ENCODE data around the gene FBXO28.
A peak's percentile ranks its signal among the peaks of the same experiment; 100 is the strongest.
"Not testable (repeated sequence)": the region's sequence is repeated elsewhere in the genome, so short reads cannot be mapped to it uniquely, and the experiment has no call there.

FBXO28 gene

GRCh38 chr1:224188286-224188685 lies 74.4 kb downstream of the FBXO28 start:
- DNase-seq (ENCODE audit: low read depth in 2 of 2): no peak

DNA sequence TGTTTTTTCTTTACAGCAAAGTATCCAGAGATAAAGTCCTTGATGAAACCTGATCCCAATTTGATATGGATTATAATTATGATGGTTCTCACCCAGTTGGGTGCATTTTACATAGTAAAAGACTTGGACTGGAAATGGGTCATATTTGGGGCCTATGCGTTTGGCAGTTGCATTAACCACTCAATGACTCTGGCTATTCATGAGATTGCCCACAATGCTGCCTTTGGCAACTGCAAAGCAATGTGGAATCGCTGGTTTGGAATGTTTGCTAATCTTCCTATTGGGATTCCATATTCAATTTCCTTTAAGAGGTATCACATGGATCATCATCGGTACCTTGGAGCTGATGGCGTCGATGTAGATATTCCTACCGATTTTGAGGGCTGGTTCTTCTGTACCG lies 75.7 kb downstream of the FBXO28 start:
- no peak for DNase-seq (ENCODE audit: low read depth in 2 of 2)

GRCh38 chr1:224192082-224192788 lies 78.3 kb downstream of the FBXO28 start:
- DNase-seq (ENCODE audit: low read depth in 2 of 2): no peak

- DNase-seq (ENCODE audit: low read depth in 2 of 2): no peak
Measured at GRCh38 chr1:224193319-224193966, 79.5 kb downstream of the FBXO28 start.

DNA sequence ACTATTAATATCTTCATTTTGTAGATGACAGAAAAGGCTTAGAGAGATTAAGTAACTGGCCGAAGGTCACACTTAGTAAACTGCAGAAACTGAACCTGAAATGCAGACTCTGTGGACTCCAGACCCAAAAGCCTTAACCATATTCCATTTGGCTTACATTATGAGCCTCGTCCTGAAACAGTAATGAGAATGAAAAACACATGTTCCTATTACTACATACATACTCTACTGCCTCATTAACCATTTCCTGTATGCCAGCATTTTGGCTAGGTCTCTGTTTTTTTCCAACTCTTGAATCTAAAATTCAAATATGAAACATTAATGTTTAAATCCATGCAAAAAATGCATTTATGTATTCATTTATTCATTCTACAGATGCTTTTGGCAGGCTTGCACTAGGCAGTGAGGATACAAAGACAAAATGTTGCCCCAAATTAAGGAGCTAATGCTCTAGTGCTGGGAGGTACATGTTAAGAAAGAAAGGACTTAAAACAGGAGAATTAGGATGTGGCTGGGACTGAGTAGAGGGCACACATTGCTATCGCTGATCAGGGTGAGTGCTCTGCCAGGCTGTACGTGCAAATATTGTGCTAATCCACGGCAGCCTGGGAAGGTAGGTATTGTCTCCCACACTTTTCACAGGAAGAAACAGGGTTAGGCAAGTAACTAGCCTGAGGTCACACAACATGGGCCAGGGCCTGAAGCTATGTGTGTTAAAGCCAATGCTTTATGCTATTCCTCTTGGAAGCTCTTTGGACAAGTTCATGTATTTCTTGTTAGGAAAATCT lies 83.1 kb downstream of the FBXO28 start:
- no peak for DNase-seq (ENCODE audit: low read depth in 2 of 2)

GRCh38 chr1:224198572-224198971 lies 84.7 kb downstream of the FBXO28 start:
- DNase-seq (ENCODE audit: low read depth in 2 of 2): no peak

DNA sequence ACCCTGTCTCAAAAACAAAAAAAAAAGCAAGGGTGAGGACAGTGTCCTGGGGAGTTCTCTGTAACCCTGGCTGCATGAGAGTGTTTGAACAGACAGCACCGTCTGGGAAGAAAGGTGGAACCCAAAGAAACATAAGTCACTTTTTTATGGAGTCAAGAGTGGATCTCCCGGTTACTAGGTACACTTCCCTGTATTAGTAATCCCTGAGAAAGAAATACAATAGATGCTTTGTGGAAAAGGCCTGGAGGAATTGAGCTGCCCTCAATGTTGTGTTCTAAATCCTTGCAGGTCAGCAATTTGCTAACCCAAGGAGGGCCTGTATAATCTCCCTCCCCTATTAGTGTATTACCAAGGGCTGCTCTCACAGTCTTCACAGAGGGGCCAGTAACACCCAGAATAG lies 85.8 kb downstream of the FBXO28 start:
- DNase-seq (ENCODE audit: low read depth in 2 of 2): no peak

DNA sequence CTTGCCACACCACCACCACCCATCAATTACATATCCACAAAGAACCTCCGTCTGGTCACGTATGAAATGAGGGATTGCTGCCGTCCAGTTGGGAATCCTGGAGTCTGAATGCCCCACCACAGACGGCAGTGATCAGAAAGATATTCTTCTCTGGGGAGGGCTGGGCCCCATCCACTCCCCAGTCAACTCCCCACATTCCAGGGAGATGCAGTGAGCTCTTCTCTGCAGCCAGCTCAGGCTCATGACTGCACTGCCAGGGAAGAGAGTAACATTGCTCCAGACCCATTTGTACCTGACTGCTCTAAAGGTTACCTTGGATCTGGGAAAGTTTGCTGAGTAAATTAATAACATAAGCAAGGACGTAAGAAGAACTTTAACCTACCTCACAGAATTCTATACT lies 87.5 kb downstream of the FBXO28 start:
- no peak for DNase-seq (ENCODE audit: low read depth in 2 of 2)

DNA sequence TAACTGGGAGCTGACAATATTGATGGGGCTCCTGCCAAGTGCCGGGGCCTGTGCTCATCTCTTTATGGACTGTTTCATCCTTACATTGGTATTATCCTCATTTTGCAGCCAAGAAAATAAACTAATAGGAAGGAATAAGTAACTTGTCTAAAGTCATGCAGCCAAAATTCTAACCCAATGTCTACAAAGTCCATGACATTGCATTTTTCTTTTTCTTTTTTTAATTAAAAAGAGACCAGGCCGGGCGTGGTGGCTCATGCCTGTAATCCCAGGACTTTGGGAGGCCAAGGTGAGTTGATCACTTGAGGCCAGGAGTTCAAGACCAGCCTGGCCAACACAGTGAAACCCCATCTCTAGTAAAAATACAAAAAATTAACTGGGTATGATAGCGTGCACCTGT lies 87.9 kb downstream of the FBXO28 start:
- DNase-seq (ENCODE audit: low read depth in 2 of 2): no peak

GRCh38 chr1:224203243-224204016 lies 89.5 kb downstream of the FBXO28 start:
- DNase-seq (ENCODE audit: low read depth in 2 of 2): no peak

GRCh38 chr1:224205438-224205840 lies 91.5 kb downstream of the FBXO28 start:
- DNase-seq (ENCODE audit: low read depth in 2 of 2): peak; percentile 20 to 33

DNA sequence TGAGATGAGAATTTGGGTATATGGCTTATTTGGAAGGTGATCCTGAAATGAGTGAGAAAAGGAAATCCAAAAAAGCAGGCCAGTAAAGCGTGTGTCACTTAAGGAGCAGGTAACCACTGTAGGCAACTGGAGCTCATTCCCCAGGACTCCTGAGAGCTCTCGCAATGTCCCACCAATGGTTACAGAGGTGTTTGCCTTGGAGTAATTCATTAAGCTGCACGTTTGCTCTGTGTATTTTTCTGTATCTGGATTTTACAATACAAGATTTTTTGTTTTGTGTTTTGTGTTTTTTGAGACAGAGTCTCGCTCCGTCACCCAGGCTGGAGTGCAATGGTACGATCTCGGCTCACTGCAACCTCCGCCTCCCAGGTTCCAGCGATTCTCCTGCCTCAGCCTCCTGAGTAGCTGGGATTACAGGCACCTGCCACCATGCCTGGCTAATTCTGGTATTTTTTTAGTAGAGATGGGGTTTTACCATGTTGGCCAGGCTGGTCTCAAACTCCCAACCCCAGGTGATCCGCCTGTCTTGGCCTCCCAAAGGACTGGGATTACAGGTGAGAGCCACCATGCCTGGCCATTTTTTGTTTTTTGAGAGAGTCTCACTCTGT lies 92.1 kb downstream of the FBXO28 start:
- DNase-seq (ENCODE audit: low read depth in 2 of 2): not testable (repeated sequence)

DNA sequence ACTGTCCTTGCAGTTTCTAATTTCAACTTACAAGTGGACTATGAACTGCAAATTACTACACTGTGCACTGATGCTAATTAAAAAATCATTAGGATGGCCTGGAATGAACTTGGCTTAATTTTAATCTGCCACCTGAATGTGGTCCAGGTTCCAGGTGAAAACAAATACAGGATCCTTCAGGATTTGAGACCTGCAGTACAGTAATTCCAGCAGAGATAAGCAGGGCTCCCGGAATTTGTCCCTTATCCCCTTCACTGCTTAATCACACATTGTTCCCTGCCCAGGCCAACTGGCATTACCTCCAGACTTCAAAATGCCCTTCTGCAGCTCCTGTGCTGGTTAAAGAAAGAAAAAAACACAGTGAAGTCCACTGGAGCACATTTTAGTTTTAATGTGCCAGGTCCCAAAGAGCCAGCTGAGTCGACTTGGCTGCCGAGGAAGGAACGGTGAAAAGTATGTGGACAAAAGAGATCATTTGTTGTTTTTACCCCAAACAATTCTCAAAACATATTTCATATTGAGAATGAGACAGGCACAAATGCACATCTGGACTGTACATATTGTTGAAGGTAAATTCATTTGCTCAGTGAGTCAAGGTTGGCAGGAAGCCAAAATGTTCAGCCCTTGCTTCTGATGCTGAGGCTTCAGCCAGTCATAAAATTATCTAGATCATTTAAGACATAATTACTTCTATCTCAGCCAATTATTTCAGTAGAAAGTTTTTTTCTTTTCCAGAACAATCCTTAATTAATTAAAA lies 97.5 kb downstream of the FBXO28 start:
- DNase-seq (ENCODE audit: low read depth in 2 of 2): no peak
